ENCODE data around the gene STEAP1.
A peak's percentile ranks its signal among the peaks of the same experiment; 100 is the strongest.
"Not testable (repeated sequence)": the region's sequence is repeated elsewhere in the genome, so short reads cannot be mapped to it uniquely, and the experiment has no call there.

The STEAP1 gene

GRCh38 chr7:90153943-90154771 is at the start of gene STEAP1:
TSS of gene STEAP1 (plus strand) at chr7:90154469. CDS start at chr7:90159789, 5,320 bp downstream.
- DNase-seq = peak; percentile 51

GRCh38 chr7:90114972-90115371 is 39.3 kb upstream of the STEAP1 start:
- not testable (repeated sequence) for DNase-seq

- not testable (repeated sequence) for DNase-seq
Measured at GRCh38 chr7:90118551-90119177, 35.6 kb upstream of the STEAP1 start.

- DNase-seq = no peak
Measured at GRCh38 chr7:90119178-90119971, 34.9 kb upstream of the STEAP1 start.

GRCh38 chr7:90120205-90120604 is 34.1 kb upstream of the STEAP1 start:
- DNase-seq = not testable (repeated sequence)

GRCh38 chr7:90131746-90132145 is 22.5 kb upstream of the STEAP1 start:
- DNase-seq = not testable (repeated sequence)

- DNase-seq = not testable (repeated sequence)
Measured at GRCh38 chr7:90147079-90147960, 6.9 kb upstream of the STEAP1 start.

- peak; percentile 1 for DNase-seq
Measured at GRCh38 chr7:90149428-90149827, 4.8 kb upstream of the STEAP1 start.

GRCh38 chr7:90151884-90152283 is 2.4 kb upstream of the STEAP1 start:
- DNase-seq = not testable (repeated sequence)

- DNase-seq = peak; percentile 32
Measured at GRCh38 chr7:90152642-90153253, 1.5 kb upstream of the STEAP1 start.

GRCh38 chr7:90155206-90155605 is 937 bp downstream of the STEAP1 start:
- DNase-seq = no peak

GRCh38 chr7:90157331-90157730 is 3.1 kb downstream of the STEAP1 start:
- DNase-seq = not testable (repeated sequence)

GRCh38 chr7:90157761-90158350 is 3.6 kb downstream of the STEAP1 start:
- DNase-seq = not testable (repeated sequence)

- no peak for DNase-seq
Measured at GRCh38 chr7:90163534-90163933, 9.3 kb downstream of the STEAP1 start.

GRCh38 chr7:90165724-90166123 is 11.5 kb downstream of the STEAP1 start:
- DNase-seq = no peak

- no peak for DNase-seq
Measured at GRCh38 chr7:90166153-90166552, 11.9 kb downstream of the STEAP1 start.

GRCh38 chr7:90167361-90167760 is 13.1 kb downstream of the STEAP1 start:
- no peak for DNase-seq

GRCh38 chr7:90169891-90170290 is 15.6 kb downstream of the STEAP1 start:
- DNase-seq = no peak

- no peak for DNase-seq
Measured at GRCh38 chr7:90172121-90172520, 17.9 kb downstream of the STEAP1 start.

- DNase-seq = no peak
Measured at GRCh38 chr7:90172624-90173023, 18.4 kb downstream of the STEAP1 start.

- no peak for DNase-seq
Measured at GRCh38 chr7:90173127-90173844, 19.0 kb downstream of the STEAP1 start.
